ENCODE data around the gene NT5DC3. TPM values are rescaled to one million over a fixed set of nuclear protein-coding genes. Genes with fewer than 3 reads are reported as not detected.

Gene NT5DC3
- total and polyA plus RNA-seq, 2 donors (not counting 3 experiments of a cell fraction or from before 2014, with no cell fraction given), result 1.5 to 6.7 TPM

DNA sequence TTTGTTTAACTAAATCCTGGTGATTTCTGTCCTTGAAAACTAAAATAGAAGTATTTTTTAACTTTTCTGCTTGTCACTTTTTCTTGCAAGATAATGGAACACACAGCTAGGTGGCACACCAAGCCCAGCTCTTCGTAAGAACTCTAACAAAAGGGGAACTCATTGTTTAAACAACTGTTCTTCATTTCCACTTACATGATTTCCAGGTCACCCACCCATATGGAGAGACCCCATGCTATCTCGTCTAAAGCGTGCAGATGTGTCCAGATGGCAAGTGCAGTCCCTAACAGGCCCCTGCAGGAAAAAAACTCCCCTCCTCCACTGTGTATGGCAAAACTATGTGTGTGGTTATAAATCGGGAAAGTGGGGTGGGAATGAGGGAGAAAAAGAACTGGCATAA is 43.3 kb upstream of the NT5DC3 start:
- Histone ChIP-seq H3K79me2 (ENCODE audit: control insufficient read depth, insufficient read depth, low read length) (no peaks in the 10 kb centered on the region), H3K4me2 (ENCODE audit: insufficient read depth, low read length) (no peak overlapping the region), H2AFZ (ENCODE audit: low read depth, low read length) (no peak overlapping the region), H4K20me1 (replicated peaks; ENCODE audit: control insufficient read depth, extremely low read depth, insufficient read depth, low read length) (no peaks in the 10 kb centered on the region), H3K4me3 (replicated peaks in 1 of 3; ENCODE audit: insufficient read depth in 1 of 3, low read depth in 1 of 3, low read length in 3 of 3) (no peak overlapping the region), H3K36me3 (ENCODE audit: control insufficient read depth in 2 of 2, extremely low read depth in 1 of 2, insufficient read depth in 2 of 2, low read length in 2 of 2) (no peaks in the 10 kb centered on the region), H3K4me1 (ENCODE audit: control insufficient read depth, extremely low read depth, insufficient read depth, low read length) (peaks cover 6% of the 10 kb centered on the region), H3K9ac (replicated peaks; ENCODE audit: extremely low read depth, insufficient read depth, low read length) (no peak overlapping the region), H3K27ac (ENCODE audit: insufficient read depth, low read depth, low read length) (no peak overlapping the region), H3K9me3 (replicated peaks; ENCODE audit: control insufficient read depth, insufficient read depth, low read length) (no peaks in the 10 kb centered on the region), H3K27me3 (ENCODE audit: control insufficient read depth in 2 of 2, insufficient read depth in 2 of 2, low read length in 2 of 2) (peaks cover 0 to 7% of the 10 kb centered on the region in 2 experiments), H3K9me1 (replicated peaks; ENCODE audit: control insufficient read depth, extremely low read depth, insufficient read depth, low read length) (no peaks in the 10 kb centered on the region)
- peak; percentile 72 for DNase-seq (ENCODE audit: low read depth, low spot score)
- no TSS peak for BruUV-seq (replicated peaks)
- intact Hi-C loops (cut with micrococcal nuclease), result loop anchor here (1.0 kb wide), 1 partner anchor 225 kb away; no protein-coding TSS in a partner anchor
- peak; percentile 77 for FAIRE-seq
- ChIA-PET POLR2A (no interaction called here), CTCF (interaction anchor here (0.7 to 1.9 kb wide), 12 partner anchors 13 to 293 kb away, joined by 3 to 32 read pairs (median 4); partner anchors contain the start of gene HSP90B1)
- dilution Hi-C loops (cut with MboI; ENCODE audit: extremely low pct_ligation_motif_present, low sequenced_read_pairs), result no loop called here
- TF ChIP-seq, protein P1, sequence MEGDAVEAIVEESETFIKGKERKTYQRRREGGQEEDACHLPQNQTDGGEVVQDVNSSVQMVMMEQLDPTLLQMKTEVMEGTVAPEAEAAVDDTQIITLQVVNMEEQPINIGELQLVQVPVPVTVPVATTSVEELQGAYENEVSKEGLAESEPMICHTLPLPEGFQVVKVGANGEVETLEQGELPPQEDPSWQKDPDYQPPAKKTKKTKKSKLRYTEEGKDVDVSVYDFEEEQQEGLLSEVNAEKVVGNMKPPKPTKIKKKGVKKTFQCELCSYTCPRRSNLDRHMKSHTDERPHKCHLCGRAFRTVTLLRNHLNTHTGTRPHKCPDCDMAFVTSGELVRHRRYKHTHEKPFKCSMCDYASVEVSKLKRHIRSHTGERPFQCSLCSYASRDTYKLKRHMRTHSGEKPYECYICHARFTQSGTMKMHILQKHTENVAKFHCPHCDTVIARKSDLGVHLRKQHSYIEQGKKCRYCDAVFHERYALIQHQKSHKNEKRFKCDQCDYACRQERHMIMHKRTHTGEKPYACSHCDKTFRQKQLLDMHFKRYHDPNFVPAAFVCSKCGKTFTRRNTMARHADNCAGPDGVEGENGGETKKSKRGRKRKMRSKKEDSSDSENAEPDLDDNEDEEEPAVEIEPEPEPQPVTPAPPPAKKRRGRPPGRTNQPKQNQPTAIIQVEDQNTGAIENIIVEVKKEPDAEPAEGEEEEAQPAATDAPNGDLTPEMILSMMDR (IDR thresholded peaks at IDR 0.05; ENCODE audit: extremely low read depth in 1 of 2, insufficient read depth in 1 of 2, low read depth in 1 of 2, low read length in 2 of 2), result peak in 1 of 2 donors; percentile 25
- no peak for TF ChIP-seq FOS (IDR thresholded peaks at IDR 0.05; ENCODE audit: borderline replicate concordance, insufficient read depth, low read length)

DNA sequence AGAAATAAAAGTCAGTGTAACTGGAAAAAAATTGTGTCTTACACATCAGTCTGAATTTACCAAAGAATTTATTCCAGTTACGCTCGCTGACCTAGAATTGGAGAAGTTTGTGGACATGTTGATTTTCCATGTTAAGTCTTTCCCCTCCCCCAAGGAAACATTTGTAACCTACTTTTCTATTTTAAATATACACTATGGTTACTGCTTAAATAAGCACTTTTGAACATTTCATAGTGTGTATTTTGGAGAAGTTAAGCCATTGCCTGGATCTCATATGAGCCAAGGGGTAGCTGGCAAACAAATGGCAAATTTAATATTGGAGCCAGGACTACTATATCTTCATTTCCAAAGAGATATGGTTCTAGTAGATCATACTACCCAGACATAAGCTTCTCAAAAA is 42.9 kb upstream of the NT5DC3 start:
- no TSS peak for BruUV-seq (replicated peaks)
- no peak overlapping the region for H3K4me3 ChIP-seq (replicated peaks in 1 of 3; ENCODE audit: insufficient read depth in 1 of 3, low read depth in 1 of 3, low read length in 3 of 3)
- H3K9me1 ChIP-seq (replicated peaks; ENCODE audit: control insufficient read depth, extremely low read depth, insufficient read depth, low read length), result no peaks in the 10 kb centered on the region
- H3K9ac ChIP-seq (replicated peaks; ENCODE audit: extremely low read depth, insufficient read depth, low read length), result no peak overlapping the region
- H3K4me1 ChIP-seq (ENCODE audit: control insufficient read depth, extremely low read depth, insufficient read depth, low read length), result peaks cover 6% of the 10 kb centered on the region
- TF ChIP-seq POLR2AphosphoS5 (IDR thresholded peaks at IDR 0.05; ENCODE audit: insufficient read depth, low read depth, low read length) (no peak), FOS (IDR thresholded peaks at IDR 0.05; ENCODE audit: borderline replicate concordance, insufficient read depth, low read length) (no peak), EZH2 (IDR thresholded peaks at IDR 0.05; ENCODE audit: borderline replicate concordance, low read depth, low read length, severe bottlenecking) (no peak), MYC (IDR thresholded peaks at IDR 0.05; ENCODE audit: low read depth, low read length) (no peak), JUN (IDR thresholded peaks at IDR 0.05; ENCODE audit: borderline replicate concordance, insufficient read depth, insufficient read length, low read depth) (no peak), GATA2 (IDR thresholded peaks at IDR 0.05; ENCODE audit: insufficient read depth, insufficient read length, low read depth, low read length) (no peak), POLR2A (IDR thresholded peaks at IDR 0.05; ENCODE audit: low read depth, low read length) (no peak)
- TF ChIP-seq, protein P2, sequence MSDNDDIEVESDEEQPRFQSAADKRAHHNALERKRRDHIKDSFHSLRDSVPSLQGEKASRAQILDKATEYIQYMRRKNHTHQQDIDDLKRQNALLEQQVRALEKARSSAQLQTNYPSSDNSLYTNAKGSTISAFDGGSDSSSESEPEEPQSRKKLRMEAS (IDR thresholded peaks at IDR 0.05; ENCODE audit: insufficient read depth, insufficient read length), result no peak
- TF ChIP-seq, protein P1 (IDR thresholded peaks at IDR 0.05; ENCODE audit: extremely low read depth in 1 of 2, insufficient read depth in 1 of 2, low read depth in 1 of 2, low read length in 2 of 2), result no peak
- peaks cover 0 to 7% of the 10 kb centered on the region in 2 experiments for H3K27me3 ChIP-seq (ENCODE audit: control insufficient read depth in 2 of 2, insufficient read depth in 2 of 2, low read length in 2 of 2)
- ChIA-PET POLR2A (no interaction called here), CTCF (interaction anchor here (0.7 to 1.9 kb wide), 12 partner anchors 13 to 293 kb away, joined by 3 to 32 read pairs (median 4); partner anchors contain the start of gene HSP90B1)
- H4K20me1 ChIP-seq (replicated peaks; ENCODE audit: control insufficient read depth, extremely low read depth, insufficient read depth, low read length), result no peaks in the 10 kb centered on the region
- H3K36me3 ChIP-seq (ENCODE audit: control insufficient read depth in 2 of 2, extremely low read depth in 1 of 2, insufficient read depth in 2 of 2, low read length in 2 of 2), result no peaks in the 10 kb centered on the region
- FAIRE-seq (no peak), DNase-seq (ENCODE audit: low read depth, low spot score) (no peak)
- intact Hi-C loops (cut with micrococcal nuclease) (loop anchor here (1.0 kb wide), 1 partner anchor 225 kb away; no protein-coding TSS in a partner anchor), dilution Hi-C loops (cut with MboI; ENCODE audit: extremely low pct_ligation_motif_present, low sequenced_read_pairs) (no loop called here)
- H3K79me2 ChIP-seq (ENCODE audit: control insufficient read depth, insufficient read depth, low read length), result no peaks in the 10 kb centered on the region
- no peak overlapping the region for H3K4me2 ChIP-seq (ENCODE audit: insufficient read depth, low read length)
- no peak overlapping the region for H3K27ac ChIP-seq (ENCODE audit: insufficient read depth, low read depth, low read length)
- no peak overlapping the region for H2AFZ ChIP-seq (ENCODE audit: low read depth, low read length)
- H3K9me3 ChIP-seq (replicated peaks; ENCODE audit: control insufficient read depth, insufficient read depth, low read length), result no peaks in the 10 kb centered on the region

Measured in endothelial cell of umbilical vein (primary cell).